SK-N-SH (cell line): Measurements from ENCODE around the gene RNASE1.

Experiments
- FOXM1 ChIP-seq: IDR thresholded peaks from 2 replicates; pipeline ENCODE4 v1.4.0; 2012; ENCODE audit warnings: low read depth, mild to moderate bottlenecking
- GABPA ChIP-seq: IDR thresholded peaks from 2 replicates; pipeline ENCODE4 v1.4.0; 2012; ENCODE audit warnings: low read depth, mild to moderate bottlenecking
- POLR2AphosphoS5 ChIP-seq: IDR thresholded peaks from 2 replicates; pipeline ENCODE4 v1.6.1; 2012; ENCODE audit warnings: low read depth, low read length
- TF ChIP-seq, protein P1 (sequence below): fragments of 200-600 bp; sonication (generic); IDR thresholded peaks from 2 replicates; pipeline ENCODE4 v1.6.1; 2017; ENCODE audit warnings: antibody characterized with exemption, mild to moderate bottlenecking, moderate library complexity

- TF ChIP-seq POLR2AphosphoS5, result no peak
- TF ChIP-seq, protein P1, sequence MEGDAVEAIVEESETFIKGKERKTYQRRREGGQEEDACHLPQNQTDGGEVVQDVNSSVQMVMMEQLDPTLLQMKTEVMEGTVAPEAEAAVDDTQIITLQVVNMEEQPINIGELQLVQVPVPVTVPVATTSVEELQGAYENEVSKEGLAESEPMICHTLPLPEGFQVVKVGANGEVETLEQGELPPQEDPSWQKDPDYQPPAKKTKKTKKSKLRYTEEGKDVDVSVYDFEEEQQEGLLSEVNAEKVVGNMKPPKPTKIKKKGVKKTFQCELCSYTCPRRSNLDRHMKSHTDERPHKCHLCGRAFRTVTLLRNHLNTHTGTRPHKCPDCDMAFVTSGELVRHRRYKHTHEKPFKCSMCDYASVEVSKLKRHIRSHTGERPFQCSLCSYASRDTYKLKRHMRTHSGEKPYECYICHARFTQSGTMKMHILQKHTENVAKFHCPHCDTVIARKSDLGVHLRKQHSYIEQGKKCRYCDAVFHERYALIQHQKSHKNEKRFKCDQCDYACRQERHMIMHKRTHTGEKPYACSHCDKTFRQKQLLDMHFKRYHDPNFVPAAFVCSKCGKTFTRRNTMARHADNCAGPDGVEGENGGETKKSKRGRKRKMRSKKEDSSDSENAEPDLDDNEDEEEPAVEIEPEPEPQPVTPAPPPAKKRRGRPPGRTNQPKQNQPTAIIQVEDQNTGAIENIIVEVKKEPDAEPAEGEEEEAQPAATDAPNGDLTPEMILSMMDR, result no peak
- no peak for TF ChIP-seq GABPA
- TF ChIP-seq FOXM1, result no peak
These were observed 43.9 kb upstream of the RNASE1 start for GRCh38 chr14:20846560-20846959.
